NCI-H1105 (cell line): ENCODE data around the gene EEF2K.
"Not testable (repeated sequence)": the region's sequence is repeated elsewhere in the genome, so short reads cannot be mapped to it uniquely, and the experiment has no call there.

ENCODE experiments used
- DNase-seq: peaks from one replicate; lab custom pipeline; 2025; lab: John Stamatoyannopoulos, UW

The EEF2K gene

DNA sequence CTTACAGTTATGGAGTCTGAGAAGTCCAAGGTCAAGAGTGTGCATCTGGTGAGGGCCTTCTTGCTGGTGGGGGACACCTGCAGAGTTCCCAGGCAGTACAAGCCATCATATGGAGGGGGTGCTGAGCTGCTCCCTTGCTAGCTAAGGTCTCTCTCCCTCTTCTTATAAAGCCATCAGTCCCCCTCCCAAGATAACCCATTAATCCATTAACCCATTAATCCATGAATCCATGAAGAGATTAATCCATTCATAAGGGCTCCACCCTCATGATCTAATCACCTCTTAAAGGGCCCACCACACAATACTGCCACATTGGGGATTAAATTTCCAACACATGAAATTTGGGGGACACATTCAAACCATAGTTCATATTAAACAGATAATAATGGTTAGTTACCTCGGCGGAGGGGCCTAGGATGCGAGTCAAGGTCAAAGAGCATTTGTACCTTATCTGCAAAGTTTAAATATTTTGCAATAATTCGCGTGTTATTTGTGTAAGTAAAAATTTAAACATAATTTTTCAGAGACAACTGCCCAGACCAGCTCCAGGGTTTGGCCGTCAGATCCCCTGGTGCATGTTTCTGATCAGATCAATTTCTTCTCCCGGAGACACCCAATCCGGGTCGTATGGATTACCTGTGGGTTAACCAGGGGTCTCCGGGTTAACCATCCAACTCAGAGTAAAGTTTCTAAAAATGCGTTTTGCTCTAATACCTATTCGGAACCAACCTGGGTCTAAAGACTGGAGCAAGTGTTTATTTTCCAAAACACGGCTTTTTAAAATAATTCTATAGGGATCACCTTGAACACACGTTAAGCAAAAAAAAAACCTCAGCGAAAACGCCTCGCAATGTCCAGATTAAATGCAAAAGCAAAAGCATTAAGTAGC lies 90.4 kb downstream of the EEF2K start:
- DNase-seq: no peak

DNA sequence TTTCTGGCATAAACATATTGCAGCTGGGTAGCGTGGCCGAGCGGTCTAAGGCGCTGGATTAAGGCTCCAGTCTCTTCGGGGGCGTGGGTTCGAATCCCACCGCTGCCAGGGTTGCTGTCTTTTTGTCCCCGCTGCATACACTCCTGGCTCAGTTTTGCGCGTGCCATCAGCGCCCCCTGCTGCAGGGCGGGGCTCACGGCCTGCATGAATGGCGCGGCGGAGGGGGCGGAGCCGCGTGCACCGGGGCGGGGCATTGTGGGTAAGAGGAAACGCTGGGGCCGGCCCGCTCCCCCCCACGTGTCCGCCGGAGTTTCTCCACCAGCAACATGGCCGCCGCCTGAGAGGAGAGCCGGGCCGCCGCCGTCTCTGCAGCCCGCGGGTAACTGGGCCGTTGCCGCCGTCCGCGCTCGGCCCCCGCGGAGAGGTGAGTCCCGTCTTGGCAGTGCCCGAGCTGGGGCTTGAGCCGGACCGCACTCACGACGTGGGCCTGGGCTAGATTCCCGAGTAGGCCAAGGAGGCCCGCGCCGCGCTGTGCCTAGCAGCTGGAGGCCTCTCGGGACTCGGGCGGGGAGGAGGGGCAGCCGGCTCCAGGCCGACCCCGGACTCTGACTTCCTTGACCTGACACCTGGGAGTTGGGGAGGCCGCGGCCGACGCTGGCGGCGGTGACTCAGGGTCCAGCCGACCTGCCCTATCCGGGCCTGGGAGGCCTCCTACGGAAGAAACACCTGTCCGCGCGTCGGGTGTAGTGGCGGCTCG lies 91.2 kb downstream of the EEF2K start, which contains the start of gene POLR3E:
Gene POLR3E, plus strand, starts transcription at position 296 of the 757 bp plus-strand sequence. CDS start 5,560 bp downstream, outside the sequence.
- peak; percentile 87 for DNase-seq

DNA sequence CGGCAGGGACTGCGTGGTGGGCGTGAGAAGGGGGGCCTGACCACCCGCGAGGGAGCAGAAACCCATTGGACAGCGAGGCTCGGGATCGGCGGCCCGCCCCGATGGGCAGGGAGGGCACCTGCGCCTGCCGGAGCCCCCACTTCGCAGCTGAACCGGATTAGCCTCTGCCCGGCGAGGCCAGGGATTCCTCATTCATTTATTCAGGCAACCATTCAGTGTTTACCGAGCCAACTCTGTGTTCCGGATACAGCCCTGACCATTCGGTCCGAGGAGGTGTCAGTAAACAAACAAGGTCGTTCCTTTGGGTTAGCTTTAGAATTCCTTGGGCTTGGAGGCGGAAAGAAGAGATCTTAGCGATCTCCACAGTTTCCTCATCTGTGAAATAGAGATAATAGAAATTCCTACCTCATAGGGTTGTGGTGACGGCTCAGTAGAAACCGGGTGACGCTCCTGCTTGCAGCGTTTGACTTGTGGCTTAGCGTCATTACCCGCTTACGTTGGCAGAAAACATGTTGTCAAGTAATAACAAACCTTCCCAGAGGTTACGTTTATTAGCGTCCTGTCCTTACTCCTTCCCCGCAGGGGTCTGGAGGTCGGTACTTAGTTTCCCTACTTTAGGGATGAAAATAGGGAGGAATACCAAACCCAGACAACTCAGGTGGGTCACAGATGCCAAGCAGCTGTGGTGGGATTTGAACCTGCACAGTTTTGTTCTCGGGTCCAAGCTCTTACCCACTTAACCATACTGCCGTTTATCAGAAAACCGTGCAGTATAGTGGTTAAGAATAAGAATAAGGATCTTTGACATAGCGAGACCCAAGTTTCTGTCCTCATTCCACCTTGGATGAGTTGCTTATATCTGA lies 92.0 kb downstream of the EEF2K start:
- DNase-seq: peak; percentile 73

DNA sequence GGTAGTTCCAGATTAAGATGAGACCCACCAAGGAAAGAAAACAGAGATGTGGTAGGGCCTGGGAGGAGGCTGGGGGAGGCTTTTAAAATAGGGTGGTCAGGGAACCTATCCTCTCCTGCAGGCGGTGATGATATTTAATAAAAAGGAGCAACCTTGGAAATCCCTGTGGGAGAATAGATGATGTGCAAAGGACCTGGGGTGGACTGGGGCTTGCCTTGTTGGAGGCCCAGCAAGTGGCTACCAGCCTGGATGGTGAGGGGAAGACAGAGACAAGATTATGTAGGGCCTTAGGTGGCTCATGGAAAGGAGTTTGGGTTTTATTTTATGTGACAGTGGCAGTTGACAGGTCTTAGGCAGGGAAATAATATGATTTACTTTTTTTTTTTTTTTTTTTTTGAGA lies 93.0 kb downstream of the EEF2K start:
- no peak for DNase-seq

DNA sequence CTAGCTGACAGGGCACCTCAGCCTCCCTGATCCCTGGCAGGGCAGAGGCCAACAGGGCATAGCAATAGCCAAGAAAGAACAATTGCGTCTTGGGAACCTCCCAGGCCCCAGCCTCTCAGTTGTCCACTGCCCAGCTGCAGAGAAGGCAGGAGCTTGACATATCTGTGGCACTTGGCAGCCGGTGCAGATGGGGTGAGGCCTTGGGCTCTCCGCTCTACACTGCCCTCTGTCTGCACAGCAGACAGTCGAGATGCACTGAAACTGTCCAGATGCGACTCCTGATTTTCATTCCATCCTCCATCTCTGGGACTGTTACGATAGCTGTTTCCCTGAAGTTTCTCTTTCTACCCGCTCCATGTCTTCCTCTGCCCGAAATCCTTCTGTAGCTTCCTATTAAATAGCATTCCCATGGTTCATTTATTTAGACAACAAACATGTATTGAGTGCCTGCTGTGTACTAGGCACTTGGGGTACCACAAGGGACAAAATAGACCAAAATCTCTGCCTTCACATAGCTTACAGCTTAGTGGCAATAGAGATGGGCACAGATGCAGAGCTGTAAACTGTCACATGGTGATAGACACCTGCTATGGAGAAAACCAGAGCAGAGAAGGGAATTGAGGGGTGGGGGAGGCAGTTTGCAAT lies 94.5 kb downstream of the EEF2K start:
- no peak for DNase-seq

DNA sequence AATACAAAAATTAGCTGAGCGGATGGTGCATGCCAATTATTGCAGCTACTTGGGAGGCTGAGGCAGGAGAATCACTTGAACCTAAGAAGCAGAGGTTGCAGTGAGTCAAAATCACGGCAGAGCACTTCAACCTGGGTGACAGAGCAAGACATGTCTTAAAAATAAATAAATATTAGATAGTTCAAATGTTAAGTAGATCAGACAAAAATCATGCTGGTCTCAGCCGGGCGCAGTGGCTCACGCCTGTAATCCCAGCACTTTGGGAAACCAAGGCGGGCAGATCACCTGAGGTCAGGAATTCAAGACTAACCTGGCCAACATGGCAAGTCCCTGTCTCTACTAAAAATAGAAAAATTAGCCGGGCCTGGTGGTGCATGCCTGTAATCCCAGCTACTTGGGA lies 95.3 kb downstream of the EEF2K start:
- not testable (repeated sequence) for DNase-seq

DNA sequence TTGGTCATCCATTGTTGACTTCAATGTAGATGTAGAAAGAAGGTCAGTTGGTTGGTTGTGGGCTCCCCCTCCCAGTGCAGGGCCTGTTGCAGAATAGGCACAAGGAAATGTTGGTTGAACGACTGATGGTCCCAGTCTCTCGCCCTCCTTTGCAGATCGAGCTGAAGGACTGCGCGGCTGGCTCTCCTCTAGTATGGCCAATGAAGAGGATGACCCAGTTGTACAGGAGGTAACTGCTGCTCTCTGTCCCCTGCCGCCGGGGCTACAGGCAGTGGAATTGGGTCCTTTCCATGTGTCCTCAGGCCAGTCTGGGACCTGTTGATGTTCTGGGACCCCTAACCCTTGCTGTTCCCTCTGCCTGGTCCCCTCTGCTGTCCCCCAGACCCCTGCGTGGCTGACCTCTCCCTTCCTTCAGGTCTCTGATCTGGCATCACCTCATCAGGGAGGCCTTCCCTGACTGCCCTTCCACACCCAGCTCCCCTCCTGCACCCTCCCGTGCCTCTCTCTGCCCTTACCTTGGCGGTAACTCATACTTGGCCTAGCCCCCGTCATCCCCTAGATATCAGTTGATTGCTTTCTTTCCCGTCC lies 96.8 kb downstream of the EEF2K start:
- no peak for DNase-seq

DNA sequence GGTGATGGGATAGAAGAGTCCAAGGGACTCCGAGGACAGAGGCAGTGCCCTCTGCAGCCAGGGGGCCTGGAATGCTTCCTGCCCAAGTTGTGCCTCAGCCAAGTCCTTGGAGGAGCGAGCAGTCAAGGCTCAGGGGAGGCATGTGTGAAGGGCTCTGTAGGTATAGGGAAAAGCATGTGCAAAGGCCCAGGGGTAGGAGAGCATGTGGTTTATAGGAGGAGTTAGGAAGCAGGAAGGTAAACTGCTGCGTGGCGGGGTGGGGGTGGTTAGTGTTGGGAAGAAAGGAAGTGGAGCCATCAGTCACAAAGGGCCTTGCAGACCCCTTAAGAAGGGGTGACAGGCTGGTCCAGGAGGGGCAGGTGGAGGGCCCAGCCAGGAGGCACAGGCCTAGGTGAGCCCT lies 98.3 kb downstream of the EEF2K start:
- DNase-seq: no peak

DNA sequence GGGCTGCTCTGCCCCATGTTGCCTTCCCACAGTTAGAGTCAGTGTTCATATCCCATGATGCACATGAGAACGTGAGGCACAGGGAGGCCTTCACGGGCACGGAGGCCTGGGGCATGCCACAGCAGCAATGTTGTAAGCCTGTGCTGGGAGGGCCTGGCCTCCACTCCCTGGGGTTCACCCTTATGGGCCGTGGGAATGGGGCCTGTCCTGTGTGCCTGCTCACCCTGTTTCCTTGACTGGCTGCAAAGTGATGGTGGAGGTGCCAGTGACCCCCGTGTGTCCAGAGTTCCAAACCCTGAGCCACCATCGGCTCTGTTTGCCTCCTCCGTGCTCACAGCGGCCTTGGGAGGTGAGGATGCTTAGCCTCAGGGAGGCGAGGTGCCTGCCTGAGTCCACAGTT lies 100.7 kb downstream of the EEF2K start:
- no peak for DNase-seq

DNA sequence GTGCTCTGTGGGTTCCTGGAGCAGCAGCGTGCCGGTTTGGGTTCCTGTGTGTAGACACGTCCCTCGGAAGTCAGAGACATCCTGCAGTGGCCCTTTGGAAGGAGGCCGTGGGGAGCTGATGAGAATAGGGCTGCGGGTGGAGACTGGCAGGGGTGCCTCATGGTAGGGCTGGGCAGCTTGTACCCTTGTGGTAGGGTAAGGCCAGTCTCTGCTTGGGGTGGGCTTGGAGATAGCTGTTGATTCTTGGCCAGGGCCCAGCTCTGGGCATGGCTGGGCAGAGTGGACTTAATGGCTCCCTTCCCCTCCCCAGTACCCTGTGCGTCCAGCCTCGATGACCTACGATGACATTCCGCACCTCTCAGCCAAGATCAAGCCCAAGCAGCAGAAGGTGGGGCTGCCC lies 101.8 kb downstream of the EEF2K start:
- no peak for DNase-seq

DNA sequence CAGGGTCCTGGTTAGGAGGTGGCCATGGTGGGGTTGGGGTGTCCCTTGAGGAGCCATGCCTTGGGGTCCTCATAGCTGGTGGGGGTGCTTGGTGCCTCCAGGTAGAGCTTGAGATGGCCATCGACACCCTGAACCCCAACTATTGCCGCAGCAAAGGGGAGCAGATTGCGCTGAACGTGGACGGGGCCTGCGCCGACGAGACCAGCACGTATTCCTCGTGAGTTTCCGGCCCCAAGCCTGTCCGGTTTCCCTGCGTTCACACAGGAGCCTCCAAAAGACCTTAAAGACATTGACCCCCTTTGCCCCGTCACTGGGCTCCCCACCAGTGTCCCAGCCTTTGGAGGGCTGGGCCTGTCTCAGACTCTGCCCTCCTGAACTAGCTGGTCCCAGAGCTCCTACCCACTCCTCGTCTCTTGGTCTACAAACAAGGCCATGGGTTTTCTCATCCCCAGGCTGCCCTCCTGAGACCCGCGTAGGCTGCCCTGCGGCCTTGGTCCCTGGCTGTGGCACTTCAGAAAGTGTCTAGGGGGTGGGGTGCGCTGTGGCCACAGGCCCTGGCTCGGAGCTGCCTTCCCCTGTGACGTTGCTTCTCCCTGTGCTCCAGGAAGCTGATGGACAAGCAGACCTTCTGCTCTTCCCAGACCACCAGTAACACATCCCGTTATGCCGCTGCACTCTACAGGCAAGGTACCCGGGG lies 102.9 kb downstream of the EEF2K start:
- DNase-seq: no peak

DNA sequence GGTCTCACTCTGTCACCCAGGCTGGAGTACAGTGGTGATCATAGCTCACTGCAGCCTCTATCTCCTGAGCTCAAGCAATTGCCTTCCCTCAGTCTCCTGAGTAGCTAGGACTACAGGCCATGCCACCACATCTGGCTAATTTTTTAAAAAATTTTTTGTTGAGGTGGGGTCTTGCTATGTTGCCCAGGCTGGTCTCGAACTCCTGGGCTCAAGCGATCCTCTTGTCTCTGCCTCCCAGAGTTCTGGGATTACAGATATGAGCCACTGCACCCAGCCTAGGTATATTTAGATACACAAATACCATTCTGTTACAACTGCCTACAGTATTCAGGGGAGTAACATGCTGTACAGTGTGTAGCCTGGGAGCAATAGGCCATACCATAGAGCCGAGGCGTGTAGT lies 105.4 kb downstream of the EEF2K start:
- DNase-seq: no peak

DNA sequence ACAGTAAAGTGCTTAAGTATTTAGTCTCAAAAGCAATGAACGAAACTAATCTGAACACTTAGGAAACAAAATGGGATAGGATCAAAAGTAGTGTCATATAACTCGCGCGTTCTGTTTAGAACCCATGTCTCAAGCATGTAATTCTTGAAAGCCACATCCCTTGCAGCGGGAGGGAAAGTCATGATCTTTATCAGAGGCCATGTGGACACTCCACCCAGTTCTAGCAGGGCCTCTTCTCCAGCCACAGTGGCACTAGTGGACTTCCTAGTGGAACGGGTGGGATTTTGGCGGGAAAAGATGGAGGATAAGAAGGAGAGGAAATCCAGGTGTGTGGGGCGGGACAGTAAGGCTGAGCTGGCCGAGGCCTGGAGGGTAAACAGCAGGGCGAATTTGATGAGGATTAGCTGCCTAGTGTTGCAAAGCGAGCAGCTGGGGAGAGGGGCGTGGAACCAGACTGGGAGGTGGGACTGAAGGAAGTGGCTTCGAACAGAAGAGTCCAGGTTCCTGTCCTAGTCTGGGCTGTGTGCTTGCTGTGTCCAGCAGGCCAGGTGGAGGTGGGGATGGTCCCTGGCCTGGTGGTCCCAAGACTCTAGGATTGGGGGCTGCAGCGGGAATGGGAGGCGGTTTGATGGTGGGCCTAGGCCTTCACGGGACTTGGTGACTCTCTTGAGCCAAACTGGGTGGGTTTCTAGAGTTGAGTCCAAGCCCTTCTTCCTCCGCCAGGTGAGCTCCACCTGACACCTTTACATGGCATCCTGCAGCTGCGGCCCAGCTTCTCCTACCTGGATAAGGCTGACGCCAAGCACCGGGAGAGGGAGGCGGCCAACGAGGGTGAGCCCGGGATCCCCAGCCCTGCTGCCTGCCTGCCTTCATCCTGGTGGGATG lies 107.1 kb downstream of the EEF2K start:
- no peak for DNase-seq

DNA sequence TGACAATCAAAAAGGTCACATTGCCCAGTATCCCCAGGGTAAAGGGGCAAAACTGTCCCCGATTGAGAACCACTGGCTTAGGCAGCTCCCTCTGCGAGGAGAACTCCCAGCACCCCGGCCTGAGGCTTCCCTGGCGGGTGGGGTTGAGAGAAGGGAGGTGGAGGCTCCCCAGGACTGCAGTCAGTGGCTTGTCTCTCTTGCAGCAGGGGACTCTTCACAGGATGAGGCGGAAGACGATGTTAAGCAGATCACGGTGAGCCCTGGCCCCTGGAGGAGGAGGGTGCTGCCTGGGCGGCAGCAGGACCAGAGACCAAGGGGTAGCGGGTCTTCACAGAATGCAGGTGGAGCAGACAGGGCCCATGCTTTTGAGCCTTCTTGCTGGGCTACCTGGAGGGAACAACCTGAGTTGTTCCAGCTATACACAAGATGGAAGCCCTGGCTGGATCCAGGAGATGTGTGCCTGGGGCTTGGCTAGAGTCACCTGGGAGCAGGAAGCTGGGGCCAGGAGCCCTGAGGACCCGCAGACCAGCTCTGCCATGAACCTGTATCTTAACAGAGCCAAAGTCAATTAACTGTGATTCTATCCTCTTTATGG lies 107.9 kb downstream of the EEF2K start:
- no peak for DNase-seq

DNA sequence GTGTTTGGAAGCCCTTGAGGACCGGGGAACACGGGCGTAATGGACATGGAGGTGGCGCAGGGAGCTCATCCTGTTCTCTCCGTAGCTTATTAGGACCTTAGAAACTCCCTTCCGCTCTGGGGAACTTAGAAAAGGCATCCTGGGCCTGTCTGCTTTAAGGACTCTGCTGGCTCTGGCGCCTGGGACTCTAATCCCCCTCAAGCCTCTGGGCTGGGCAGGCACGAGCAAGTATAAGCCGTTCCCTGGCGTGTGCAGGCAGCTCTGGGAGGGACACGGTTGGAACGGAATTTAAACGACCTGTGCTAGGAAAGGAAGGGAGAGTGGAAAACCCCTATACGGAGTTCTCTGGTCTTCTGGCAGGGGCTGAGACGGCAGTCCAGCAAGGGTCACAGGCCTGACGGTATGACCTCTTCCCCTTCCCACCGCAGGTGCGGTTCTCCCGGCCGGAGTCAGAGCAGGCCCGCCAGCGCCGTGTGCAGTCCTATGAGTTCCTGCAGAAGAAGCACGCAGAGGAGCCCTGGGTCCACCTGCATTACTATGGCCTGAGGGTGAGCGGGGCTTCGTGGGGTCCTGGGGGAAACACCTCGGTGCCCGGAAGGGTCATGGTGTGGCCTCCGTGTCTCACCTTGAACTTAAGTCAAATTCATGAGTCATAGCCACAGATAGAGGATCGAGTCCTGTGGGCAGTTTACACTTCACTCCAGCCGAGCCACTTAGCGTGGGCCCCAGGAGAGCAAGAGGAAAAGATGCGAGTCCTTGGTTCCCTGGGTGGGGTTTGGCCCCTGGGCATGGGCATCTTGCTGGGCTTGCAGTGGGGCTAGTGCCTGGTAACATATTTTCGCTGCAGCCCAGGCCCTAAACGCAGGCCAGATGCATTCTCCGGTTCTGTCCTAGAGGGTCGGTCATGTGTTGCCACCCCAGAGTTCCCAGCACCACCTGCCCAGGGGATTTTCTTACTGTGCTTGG lies 108.9 kb downstream of the EEF2K start:
- DNase-seq: no peak

DNA sequence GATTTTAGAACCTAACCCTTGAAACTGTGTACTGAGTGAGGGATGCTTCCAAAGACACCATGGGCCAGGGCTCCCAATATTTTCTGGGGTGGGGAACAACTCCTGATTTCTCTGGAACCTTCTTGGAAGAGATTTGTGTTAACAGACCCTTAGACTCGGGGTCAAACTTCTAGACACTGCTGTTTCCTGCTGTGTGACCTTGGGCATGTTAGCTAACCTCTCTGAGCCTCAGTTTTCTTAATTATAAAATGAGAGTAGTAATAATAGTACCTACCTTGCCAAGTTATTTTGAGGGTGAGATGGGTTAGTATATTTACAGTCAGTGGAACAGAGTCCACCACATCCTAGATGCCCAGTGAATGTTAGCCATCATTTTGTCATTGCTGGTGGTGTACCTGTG lies 109.9 kb downstream of the EEF2K start:
- no peak for DNase-seq

DNA sequence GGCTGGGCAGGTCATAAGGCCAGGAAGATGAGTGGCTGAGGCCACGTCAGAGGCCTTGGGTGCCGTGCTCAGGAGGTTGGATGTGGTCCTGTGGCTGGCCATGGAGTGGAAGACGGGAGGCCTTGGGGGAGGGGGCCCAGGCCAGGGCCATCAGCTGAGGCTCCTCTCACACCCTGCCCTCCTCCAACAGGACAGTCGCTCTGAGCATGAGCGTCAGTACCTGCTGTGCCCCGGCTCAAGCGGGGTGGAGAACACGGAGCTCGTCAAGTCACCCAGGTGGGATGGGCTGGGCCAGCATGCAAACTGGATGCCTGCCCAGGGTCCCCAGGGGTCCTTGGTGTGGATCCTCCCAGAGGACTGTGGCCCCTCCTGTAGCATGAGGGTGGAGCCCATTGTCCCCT lies 110.3 kb downstream of the EEF2K start:
- DNase-seq: no peak

DNA sequence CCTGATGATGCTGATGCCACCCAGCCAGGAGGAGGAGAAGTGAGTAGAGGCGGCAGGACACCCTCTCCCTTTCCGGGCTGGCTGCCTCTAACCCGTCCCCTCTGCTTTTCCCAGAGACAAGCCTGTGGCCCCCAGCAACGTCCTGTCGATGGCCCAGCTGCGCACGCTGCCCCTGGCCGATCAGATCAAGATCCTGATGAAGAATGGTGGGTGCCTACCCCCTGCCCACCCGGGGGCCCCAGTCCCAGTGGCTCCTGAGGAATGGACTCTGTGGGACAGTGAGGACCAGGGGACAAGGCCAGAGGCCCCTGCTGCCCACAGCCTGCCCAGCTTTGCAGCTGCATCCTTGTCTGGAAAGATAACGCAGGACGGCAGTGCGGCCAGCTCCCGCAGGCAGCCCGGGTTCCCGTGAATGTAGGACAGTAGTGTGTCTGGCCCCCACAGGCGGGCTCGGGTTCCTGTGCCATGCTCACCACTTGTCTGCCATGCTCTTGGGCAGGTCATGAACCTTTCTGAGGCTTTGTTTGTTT lies 111.0 kb downstream of the EEF2K start:
- DNase-seq: no peak
